Central memory CD8-positive, alpha-beta T cell (primary cell): ENCODE results near the gene ADORA2A.
"Not testable (repeated sequence)": the region's sequence is repeated elsewhere in the genome, so short reads cannot be mapped to it uniquely, and the experiment has no call there.

Experiments used
- ATAC-seq: fragments of 150-1000 bp; cut with Tn5 transposase; replicated peaks from 2 replicates; pipeline ENCODE4 v1.10.0; 2022; ENCODE audit warnings: mild to moderate bottlenecking, moderate FRiP score, moderate number of reproducible peaks; ENCODE audit not compliant: poor library complexity, severe bottlenecking; ENCODE audit errors: extremely low read depth
- DNase-seq, 2 donors: peaks; one replicate each; pipeline ENCODE4 v3.0.0; 2021; ENCODE audit warnings: low spot score in 2 of 2
- H3K27ac Mint-ChIP-seq: one replicate; pipeline ENCODE4 v1.8.0; 2022; ENCODE audit warnings: low read depth, mild to moderate bottlenecking, moderate library complexity, mixed read lengths
- H3K27me3 Mint-ChIP-seq: one replicate; pipeline ENCODE4 v1.8.0; 2022; ENCODE audit warnings: mixed read lengths
- H3K36me3 Mint-ChIP-seq: one replicate; pipeline ENCODE4 v1.8.0; 2022; ENCODE audit warnings: mild to moderate bottlenecking, moderate library complexity, mixed read lengths; ENCODE audit not compliant: insufficient read depth
- H3K4me1 Mint-ChIP-seq: one replicate; pipeline ENCODE4 v1.8.0; 2022; ENCODE audit warnings: mixed read lengths
- H3K4me3 Mint-ChIP-seq: one replicate; pipeline ENCODE4 v1.8.0; 2022; ENCODE audit warnings: mild to moderate bottlenecking, moderate library complexity, mixed read lengths
- H3K9me3 Mint-ChIP-seq: one replicate; pipeline ENCODE4 v1.8.0; 2022; ENCODE audit warnings: mixed read lengths

Gene ADORA2A

DNA sequence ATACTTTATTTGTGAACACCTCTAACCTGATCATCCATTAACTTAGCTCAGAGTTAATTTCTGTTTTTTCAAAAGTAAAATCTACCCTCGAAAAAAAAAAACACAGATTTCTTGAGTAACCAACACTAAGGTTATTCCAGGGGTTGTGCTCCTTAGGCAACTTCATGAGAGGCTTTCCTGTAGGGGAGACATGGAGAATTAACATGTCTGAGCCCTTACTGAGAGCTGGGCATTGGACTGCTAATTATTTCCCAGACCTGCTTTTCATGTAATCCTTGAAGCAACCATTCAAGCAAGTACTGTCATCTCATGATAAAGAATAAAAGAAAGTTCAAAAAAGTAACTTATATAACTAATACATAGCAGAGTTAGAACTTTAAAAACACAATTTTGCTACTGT lies 54.2 kb downstream of the ADORA2A start:
- Mint-ChIP-seq H3K36me3 (peaks cover 8% of the 10 kb centered on the region), H3K4me1 (peaks cover 7% of the 10 kb centered on the region), H3K27me3 (no peaks in the 10 kb centered on the region), H3K9me3 (no peaks in the 10 kb centered on the region), H3K27ac (no peak overlapping the region), H3K4me3 (no peak overlapping the region)
- DNase-seq, result no peak
- no peak for ATAC-seq

DNA sequence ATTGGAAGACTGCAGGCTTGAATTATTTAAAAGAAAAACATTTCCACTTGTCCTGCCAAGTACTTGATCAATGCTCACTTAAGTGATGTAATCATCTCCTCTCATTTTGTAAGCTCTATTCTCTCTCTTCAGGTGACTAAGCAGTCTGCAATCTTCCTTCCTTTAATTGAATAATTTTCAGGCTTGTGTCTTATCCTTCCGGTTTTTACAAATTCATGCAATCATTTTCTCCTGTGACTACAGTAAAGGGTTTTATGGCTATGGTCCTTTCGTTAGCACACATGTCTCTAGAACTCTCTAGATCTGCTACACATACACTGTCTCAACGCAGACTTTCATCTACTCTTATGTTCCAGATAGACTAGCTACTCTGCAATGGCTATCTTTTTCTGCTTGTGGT lies 55.2 kb downstream of the ADORA2A start:
- ATAC-seq (no peak), DNase-seq (no peak)
- H3K27me3 Mint-ChIP-seq, result no peaks in the 10 kb centered on the region
- H3K9me3 Mint-ChIP-seq, result no peaks in the 10 kb centered on the region
- H3K4me3 Mint-ChIP-seq, result no peak overlapping the region
- H3K36me3 Mint-ChIP-seq, result peaks cover 8% of the 10 kb centered on the region
- peaks cover 12% of the 10 kb centered on the region for H3K4me1 Mint-ChIP-seq
- H3K27ac Mint-ChIP-seq, result no peak overlapping the region

DNA sequence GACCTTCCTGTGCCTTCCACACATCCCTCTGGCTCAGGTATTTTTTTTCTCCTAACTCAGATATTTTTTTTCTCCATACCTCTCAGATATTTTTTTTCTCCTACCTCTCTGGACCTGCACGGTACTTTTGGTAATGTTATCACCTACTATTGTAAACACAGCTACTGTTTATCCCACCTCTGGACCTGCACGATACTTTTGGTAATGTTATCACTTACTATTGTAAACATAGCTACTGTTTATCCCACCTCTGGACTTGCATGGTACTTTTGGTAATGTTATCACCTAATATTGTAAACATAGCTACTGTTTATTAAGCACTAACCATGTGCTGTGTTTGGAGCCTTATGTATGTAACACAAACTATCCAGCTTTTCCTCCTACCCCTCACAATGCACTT lies 55.6 kb downstream of the ADORA2A start:
- Mint-ChIP-seq H3K27me3 (no peaks in the 10 kb centered on the region), H3K4me3 (no peak overlapping the region), H3K36me3 (peaks cover 7% of the 10 kb centered on the region), H3K9me3 (no peaks in the 10 kb centered on the region), H3K27ac (no peak overlapping the region), H3K4me1 (peaks cover 12% of the 10 kb centered on the region)
- no peak for ATAC-seq
- no peak for DNase-seq

- Mint-ChIP-seq H3K9me3 (no peaks in the 10 kb centered on the region), H3K4me3 (no peak overlapping the region), H3K27me3 (no peaks in the 10 kb centered on the region), H3K36me3 (peaks cover 4% of the 10 kb centered on the region), H3K4me1 (peaks cover 12% of the 10 kb centered on the region), H3K27ac (peak overlapping the region; percentile 20)
- ATAC-seq, result no peak
- DNase-seq, result no peak
Observed at GRCh38 chr22:24483976-24484545, 56.7 kb downstream of the ADORA2A start.

DNA sequence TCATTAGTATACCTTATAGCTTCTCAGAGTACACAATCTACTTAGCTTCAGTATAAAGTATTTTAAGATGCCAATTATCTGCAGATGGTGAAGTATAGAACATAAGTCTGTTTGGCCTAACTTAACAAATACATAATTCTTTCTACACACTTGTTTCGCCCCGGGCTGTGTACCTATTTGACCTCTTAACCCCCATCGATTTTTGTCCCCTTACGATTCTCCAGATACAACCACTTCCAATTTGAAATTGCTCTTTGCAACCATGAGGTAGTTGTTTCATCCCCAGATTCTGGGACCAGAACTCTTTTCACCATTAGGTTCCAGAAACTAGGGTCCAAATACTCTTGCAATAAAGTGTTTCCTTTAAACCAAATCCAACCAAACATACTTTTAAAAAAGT lies 57.8 kb downstream of the ADORA2A start:
- H3K9me3 Mint-ChIP-seq, result no peaks in the 10 kb centered on the region
- DNase-seq (no peak), ATAC-seq (no peak)
- no peaks in the 10 kb centered on the region for H3K27me3 Mint-ChIP-seq
- H3K27ac Mint-ChIP-seq, result no peak overlapping the region
- H3K36me3 Mint-ChIP-seq, result peaks cover 4% of the 10 kb centered on the region
- H3K4me1 Mint-ChIP-seq, result peaks cover 12% of the 10 kb centered on the region
- no peak overlapping the region for H3K4me3 Mint-ChIP-seq

GRCh38 chr22:24485608-24486007 lies 58.2 kb downstream of the ADORA2A start:
- peaks cover 12% of the 10 kb centered on the region for H3K4me1 Mint-ChIP-seq
- DNase-seq (no peak), ATAC-seq (no peak)
- no peaks in the 10 kb centered on the region for H3K27me3 Mint-ChIP-seq
- no peaks in the 10 kb centered on the region for H3K9me3 Mint-ChIP-seq
- H3K4me3 Mint-ChIP-seq, result no peak overlapping the region
- peaks cover 4% of the 10 kb centered on the region for H3K36me3 Mint-ChIP-seq
- no peak overlapping the region for H3K27ac Mint-ChIP-seq

- H3K9me3 Mint-ChIP-seq, result no peaks in the 10 kb centered on the region
- H3K27ac Mint-ChIP-seq, result peak overlapping the region; percentile 57
- H3K36me3 Mint-ChIP-seq, result peaks cover 2% of the 10 kb centered on the region
- H3K4me1 Mint-ChIP-seq, result peaks cover 12% of the 10 kb centered on the region
- H3K27me3 Mint-ChIP-seq, result no peaks in the 10 kb centered on the region
- no peak for ATAC-seq
- no peak overlapping the region for H3K4me3 Mint-ChIP-seq
- no peak for DNase-seq
Observed at GRCh38 chr22:24486501-24486921, 59.1 kb downstream of the ADORA2A start.

GRCh38 chr22:24489011-24489410 lies 61.6 kb downstream of the ADORA2A start:
- peaks cover 12% of the 10 kb centered on the region for H3K4me1 Mint-ChIP-seq
- no peaks in the 10 kb centered on the region for H3K9me3 Mint-ChIP-seq
- DNase-seq, result no peak
- no peak overlapping the region for H3K4me3 Mint-ChIP-seq
- H3K27me3 Mint-ChIP-seq, result no peaks in the 10 kb centered on the region
- no peak for ATAC-seq
- no peak overlapping the region for H3K27ac Mint-ChIP-seq
- peaks cover 3% of the 10 kb centered on the region for H3K36me3 Mint-ChIP-seq

GRCh38 chr22:24489434-24489833 lies 62.0 kb downstream of the ADORA2A start:
- not testable (repeated sequence) for H3K36me3 Mint-ChIP-seq, H3K27ac Mint-ChIP-seq, DNase-seq, H3K9me3 Mint-ChIP-seq, H3K4me3 Mint-ChIP-seq, H3K27me3 Mint-ChIP-seq, ATAC-seq
- H3K4me1 Mint-ChIP-seq, result peaks cover 12% of the 10 kb centered on the region
